K562 (cell line): Measurements from ENCODE around the gene BTD.

ENCODE experiments used
- CCAR2 ChIP-seq: fragments of 200-400 bp; formaldehyde crosslinking; IDR thresholded peaks from 2 replicates; pipeline ENCODE4 v1.6.1; 2017; ENCODE audit warnings: mild to moderate bottlenecking, low read depth, low read length
- EP300 ChIP-seq: IDR thresholded peaks from 2 replicates; pipeline ENCODE4 v1.6.1; 2012; ENCODE audit warnings: low read length, improper control_type of control experiment
- MYC ChIP-seq, 2 experiments: fragments of 250-450 bp in 1 of 2; sonication (Bioruptor Pico) in 1 of 2; IDR thresholded peaks; 2 replicates each; pipeline versions ENCODE4 v1.5.1 to v1.6.1; 2012 to 2021; ENCODE audit warnings: low read depth in 2 of 2, borderline replicate concordance in 1 of 2, improper control_type of control experiment in 1 of 2, low read length in 1 of 2, mild to moderate bottlenecking in 1 of 2, moderate library complexity in 1 of 2
- MYNN ChIP-seq, 2 experiments: sonication (generic); formaldehyde crosslinking in 1 of 2; IDR thresholded peaks; 2 replicates each; pipeline versions ENCODE4 v1.5.0 to v1.6.1; 2016 to 2020; ENCODE audit warnings: antibody characterized with exemption in 1 of 2, missing genetic modification reagents in 1 of 2
- RFX5 ChIP-seq: IDR thresholded peaks from 2 replicates; pipeline ENCODE4 v1.6.1; 2011; ENCODE audit warnings: low read depth, mild to moderate bottlenecking, improper control_type of control experiment, low read length
- ZHX1 ChIP-seq: fragments of 150-350 bp; conservative IDR thresholded peaks from 2 replicates; pipeline ENCODE4 v1.6.1; 2014; ENCODE audit warnings: low read length
- ZKSCAN8 ChIP-seq: fragments of 200-800 bp; sonication (Bioruptor generic); IDR thresholded peaks from 2 replicates; pipeline ENCODE4 v1.6.1; 2016; ENCODE audit warnings: missing genetic modification characterization, missing compliant biosample characterization
- ZNF263 ChIP-seq: sonication (generic); formaldehyde crosslinking; IDR thresholded peaks from 2 replicates; pipeline ENCODE4 v1.8.0; 2022; ENCODE audit warnings: mild to moderate bottlenecking, missing genetic modification reagents, borderline replicate concordance

GRCh38 chr3:15657016-15657415, 55.5 kb downstream of the BTD start:
- no peak for TF ChIP-seq CCAR2
- no peak for TF ChIP-seq ZKSCAN8 (CRISPR knock-in tag)
- no peak for TF ChIP-seq ZHX1
- no peak for TF ChIP-seq ZNF263 (CRISPR knock-in tag)
- no peak for TF ChIP-seq MYNN (IDR thresholded peaks at IDR 0.05)
- no peak for TF ChIP-seq MYNN (CRISPR knock-in tag; IDR thresholded peaks at IDR 0.05)
- no peak for TF ChIP-seq MYC (IDR thresholded peaks at IDR 0.05; ENCODE audit: low read depth, low read length)
- no peak for TF ChIP-seq MYC (CRISPR knock-in tag; IDR thresholded peaks at IDR 0.05; ENCODE audit: borderline replicate concordance, low read depth)
- TF ChIP-seq EP300 = no peak
- no peak for TF ChIP-seq RFX5
